ENCODE measurements around the gene KCNJ11.

DNA sequence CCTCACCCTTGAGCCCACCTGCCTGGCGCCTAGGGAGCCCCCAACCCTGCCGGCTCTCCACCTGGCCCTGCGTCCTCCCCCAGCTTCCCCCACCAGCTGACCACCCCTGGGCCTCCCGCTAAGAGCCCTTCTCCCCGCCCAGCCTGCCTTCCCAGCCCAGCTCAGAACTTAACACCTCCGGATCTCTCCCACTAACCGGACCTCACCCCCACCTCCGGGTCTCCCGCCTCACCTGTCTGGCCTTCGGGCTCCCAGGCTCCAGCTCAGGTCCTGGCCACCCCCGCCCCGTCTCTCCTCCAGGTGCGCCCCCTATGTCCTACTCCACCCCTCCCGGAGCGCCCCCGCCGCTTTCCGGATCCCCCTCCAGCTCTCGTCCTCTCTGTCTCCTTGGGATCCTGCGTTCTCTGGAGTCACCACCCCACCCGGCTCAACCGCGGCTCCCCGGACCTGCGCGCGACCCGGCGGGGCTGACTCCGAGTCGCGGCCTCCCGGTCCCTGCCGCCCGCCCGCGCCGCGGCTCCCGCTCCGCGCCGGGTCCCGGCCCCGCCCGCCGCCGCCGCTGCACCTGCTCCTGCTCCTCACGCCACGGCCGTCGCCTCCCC is at the start of gene KCNJ11:
- TF ChIP-seq, protein P1, sequence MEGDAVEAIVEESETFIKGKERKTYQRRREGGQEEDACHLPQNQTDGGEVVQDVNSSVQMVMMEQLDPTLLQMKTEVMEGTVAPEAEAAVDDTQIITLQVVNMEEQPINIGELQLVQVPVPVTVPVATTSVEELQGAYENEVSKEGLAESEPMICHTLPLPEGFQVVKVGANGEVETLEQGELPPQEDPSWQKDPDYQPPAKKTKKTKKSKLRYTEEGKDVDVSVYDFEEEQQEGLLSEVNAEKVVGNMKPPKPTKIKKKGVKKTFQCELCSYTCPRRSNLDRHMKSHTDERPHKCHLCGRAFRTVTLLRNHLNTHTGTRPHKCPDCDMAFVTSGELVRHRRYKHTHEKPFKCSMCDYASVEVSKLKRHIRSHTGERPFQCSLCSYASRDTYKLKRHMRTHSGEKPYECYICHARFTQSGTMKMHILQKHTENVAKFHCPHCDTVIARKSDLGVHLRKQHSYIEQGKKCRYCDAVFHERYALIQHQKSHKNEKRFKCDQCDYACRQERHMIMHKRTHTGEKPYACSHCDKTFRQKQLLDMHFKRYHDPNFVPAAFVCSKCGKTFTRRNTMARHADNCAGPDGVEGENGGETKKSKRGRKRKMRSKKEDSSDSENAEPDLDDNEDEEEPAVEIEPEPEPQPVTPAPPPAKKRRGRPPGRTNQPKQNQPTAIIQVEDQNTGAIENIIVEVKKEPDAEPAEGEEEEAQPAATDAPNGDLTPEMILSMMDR (IDR thresholded peaks at IDR 0.05 in 8 of 11, conservative IDR thresholded peaks at IDR 0.05 in 3 of 11) = no peak
- TF ChIP-seq POLR2A (IDR thresholded peaks at IDR 0.05) (no peak), POLR2AphosphoS5 (IDR thresholded peaks at IDR 0.05) (no peak)
